Mesendoderm (in vitro differentiated cells): Measurements from ENCODE around the gene SNRNP70.

Experiments
- DNase-seq: peaks from one replicate; pipeline ENCODE4 v3.0.0; 2013
- H2AK5ac ChIP-seq: 2 replicates; pipeline ENCODE4 v1.6.1; 2013; ENCODE audit warnings: low read length, inconsistent platforms
- H2BK120ac ChIP-seq: 2 replicates; pipeline ENCODE4 v1.6.1; 2013; ENCODE audit warnings: low read depth, mild to moderate bottlenecking, low read length, moderate library complexity, mixed read lengths
- H2BK15ac ChIP-seq: replicated peaks from 2 replicates; pipeline ENCODE4 v1.6.1; 2013; ENCODE audit warnings: low read depth, mild to moderate bottlenecking, moderate library complexity
- H2BK5ac ChIP-seq: 2 replicates; pipeline ENCODE4 v1.6.1; 2013; ENCODE audit warnings: low read length, inconsistent platforms
- H3K18ac ChIP-seq: 2 replicates; pipeline ENCODE4 v1.6.1; 2013; ENCODE audit warnings: mild to moderate bottlenecking, low read length, mixed read lengths
- H3K23ac ChIP-seq: one replicate; pipeline ENCODE4 v1.6.1; 2013; ENCODE audit warnings: low read length
- H3K27ac ChIP-seq: 2 replicates; pipeline ENCODE4 v1.5.1; 2013; ENCODE audit warnings: low read depth, mild to moderate bottlenecking, inconsistent platforms, low read length, moderate library complexity
- H3K27me3 ChIP-seq: 2 replicates; pipeline ENCODE4 v1.6.1; 2013; ENCODE audit warnings: low read length, control low read depth, mild to moderate bottlenecking, inconsistent platforms; ENCODE audit not compliant: insufficient read depth, poor library complexity
- H3K36me3 ChIP-seq: 2 replicates; pipeline ENCODE4 v1.6.1; 2013; ENCODE audit warnings: low read length, inconsistent platforms; ENCODE audit not compliant: control insufficient read depth, insufficient read depth
- H3K4ac ChIP-seq: one replicate; pipeline ENCODE4 v1.6.1; 2013; ENCODE audit warnings: low read depth, mild to moderate bottlenecking, low read length, moderate library complexity
- H3K4me1 ChIP-seq: 2 replicates; pipeline ENCODE4 v1.6.1; 2013; ENCODE audit warnings: low read depth, low read length, inconsistent platforms; ENCODE audit not compliant: control insufficient read depth
- H3K4me2 ChIP-seq: 2 replicates; pipeline ENCODE4 v1.6.1; 2013; ENCODE audit warnings: low read length
- H3K4me3 ChIP-seq: 2 replicates; pipeline ENCODE4 v1.5.1; 2013; ENCODE audit warnings: mild to moderate bottlenecking, low read length
- H3K56ac ChIP-seq: one replicate; pipeline ENCODE4 v1.6.1; 2013; ENCODE audit warnings: low read length
- H3K79me1 ChIP-seq: 2 replicates; pipeline ENCODE4 v1.6.1; 2013; ENCODE audit warnings: low read length, inconsistent platforms
- H3K79me2 ChIP-seq: 2 replicates; pipeline ENCODE4 v1.6.1; 2013; ENCODE audit warnings: mild to moderate bottlenecking, low read length; ENCODE audit not compliant: control insufficient read depth, insufficient read depth
- H3K9ac ChIP-seq: 2 replicates; pipeline ENCODE4 v1.6.1; 2013; ENCODE audit warnings: low read length, inconsistent platforms
- H4K5ac ChIP-seq: one replicate; pipeline ENCODE4 v1.6.1; 2013; ENCODE audit warnings: low read length
- H4K8ac ChIP-seq: one replicate; pipeline ENCODE4 v1.6.1; 2013; ENCODE audit warnings: low read depth, mild to moderate bottlenecking, control low read depth, low read length, moderate library complexity
- WGBS: extraction: QIAGEN DNeasy Blood & Tissue Kit; methylation state at CpG from one replicate; pipeline ENCODE4 v1.1.7; 2013; ENCODE audit warnings: low lambda C conversion rate, missing lambda C conversion rate; ENCODE audit not compliant: insufficient coverage; ENCODE audit errors: extremely low coverage; 5-methylcytosine and 5-hydroxymethylcytosine counted together

The SNRNP70 gene

GRCh38 chr19:49150944-49151243, 65.6 kb downstream of the SNRNP70 start:
- H3K18ac ChIP-seq, result peak overlapping the region; percentile 54
- H3K27ac ChIP-seq, result no peak overlapping the region
- no peak overlapping the region for H3K4ac ChIP-seq
- H2BK120ac ChIP-seq, result no peak overlapping the region
- no peaks in the 10 kb centered on the region for H3K79me2 ChIP-seq
- no peaks in the 10 kb centered on the region for H3K27me3 ChIP-seq
- H3K4me3 ChIP-seq, result peak overlapping the region; percentile 38
- H3K79me1 ChIP-seq, result no peaks in the 10 kb centered on the region
- peak overlapping the region; percentile 76 for H3K9ac ChIP-seq
- no peak for DNase-seq
- H2BK15ac ChIP-seq, result no peak overlapping the region
- H3K4me2 ChIP-seq, result peak overlapping the region; percentile 56
- peak overlapping the region; percentile 89 for H3K56ac ChIP-seq
- peaks cover 10% of the 10 kb centered on the region for H3K4me1 ChIP-seq
- WGBS, result no CpG with 5 or more reads among the region's 16 CpGs
- no peak overlapping the region for H3K23ac ChIP-seq
- no peak overlapping the region for H2BK5ac ChIP-seq
- H4K8ac ChIP-seq, result no peak overlapping the region
- H2AK5ac ChIP-seq, result no peak overlapping the region
- no peaks in the 10 kb centered on the region for H3K36me3 ChIP-seq
- H4K5ac ChIP-seq, result no peak overlapping the region

- no peaks in the 10 kb centered on the region for H3K79me2 ChIP-seq
- H3K79me1 ChIP-seq, result no peaks in the 10 kb centered on the region
- no peak overlapping the region for H3K27ac ChIP-seq
- no peak overlapping the region for H2BK120ac ChIP-seq
- peak; percentile 97 for DNase-seq
- H3K27me3 ChIP-seq, result no peaks in the 10 kb centered on the region
- no peak overlapping the region for H3K4me3 ChIP-seq
- no peak overlapping the region for H3K4ac ChIP-seq
- no peak overlapping the region for H4K5ac ChIP-seq
- no peak overlapping the region for H3K23ac ChIP-seq
- no peak overlapping the region for H2BK5ac ChIP-seq
- no peak overlapping the region for H3K18ac ChIP-seq
- no peak overlapping the region for H2AK5ac ChIP-seq
- H3K4me1 ChIP-seq, result peaks cover 13% of the 10 kb centered on the region
- H4K8ac ChIP-seq, result no peak overlapping the region
- no peaks in the 10 kb centered on the region for H3K36me3 ChIP-seq
- H3K4me2 ChIP-seq, result peak overlapping the region; percentile 56
- WGBS, result no CpG with 5 or more reads among the region's 45 CpGs
- H3K56ac ChIP-seq, result no peak overlapping the region
- H3K9ac ChIP-seq, result no peak overlapping the region
- no peak overlapping the region for H2BK15ac ChIP-seq
These were observed 66.2 kb downstream of the SNRNP70 start for GRCh38 chr19:49151267-49152118.

DNA sequence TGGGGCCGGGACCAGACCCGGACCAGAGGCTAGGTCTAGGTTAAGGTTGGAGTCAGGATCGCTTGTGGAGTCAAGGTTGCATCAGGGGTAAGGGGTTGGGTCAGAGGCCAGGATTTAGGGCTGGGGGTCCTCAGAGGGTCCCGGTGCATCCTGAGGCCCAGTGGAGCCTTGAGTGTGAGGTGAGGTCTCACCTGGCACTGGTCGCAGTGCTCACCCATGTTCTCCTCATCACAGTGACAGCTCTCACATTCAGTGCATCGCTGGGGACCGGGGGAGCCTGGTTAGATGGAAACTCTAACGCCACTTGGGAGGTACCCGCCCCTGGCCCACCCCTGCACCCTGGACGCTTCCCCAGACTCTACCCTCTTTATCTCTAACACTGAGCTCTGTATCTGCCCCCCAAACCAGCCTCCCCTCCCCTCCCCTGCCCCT, 66.9 kb downstream of the SNRNP70 start:
- Histone ChIP-seq H3K9ac (no peak overlapping the region), H2BK15ac (no peak overlapping the region), H2BK5ac (no peak overlapping the region), H2AK5ac (no peak overlapping the region), H3K4me3 (no peak overlapping the region), H4K8ac (no peak overlapping the region), H3K4me1 (peaks cover 13% of the 10 kb centered on the region), H3K27me3 (no peaks in the 10 kb centered on the region), H4K5ac (no peak overlapping the region), H3K27ac (no peak overlapping the region), H3K79me2 (no peaks in the 10 kb centered on the region), H3K79me1 (no peaks in the 10 kb centered on the region), H2BK120ac (no peak overlapping the region), H3K18ac (no peak overlapping the region), H3K36me3 (no peaks in the 10 kb centered on the region), H3K4me2 (no peak overlapping the region), H3K56ac (no peak overlapping the region), H3K4ac (no peak overlapping the region), H3K23ac (no peak overlapping the region)
- DNase-seq, result no peak
- WGBS, result no CpG with 5 or more reads among the region's 10 CpGs

- no peak overlapping the region for H4K8ac ChIP-seq
- H3K79me2 ChIP-seq, result no peaks in the 10 kb centered on the region
- H3K23ac ChIP-seq, result no peak overlapping the region
- H2BK15ac ChIP-seq, result no peak overlapping the region
- DNase-seq, result no peak
- H2BK120ac ChIP-seq, result no peak overlapping the region
- H3K4ac ChIP-seq, result no peak overlapping the region
- no CpG with 5 or more reads among the region's 10 CpGs for WGBS
- H2BK5ac ChIP-seq, result no peak overlapping the region
- H3K9ac ChIP-seq, result no peak overlapping the region
- H4K5ac ChIP-seq, result no peak overlapping the region
- H3K27me3 ChIP-seq, result no peaks in the 10 kb centered on the region
- peaks cover 13% of the 10 kb centered on the region for H3K4me1 ChIP-seq
- H3K4me3 ChIP-seq, result no peak overlapping the region
- H3K4me2 ChIP-seq, result no peak overlapping the region
- no peaks in the 10 kb centered on the region for H3K36me3 ChIP-seq
- H3K18ac ChIP-seq, result no peak overlapping the region
- H3K27ac ChIP-seq, result no peak overlapping the region
- H3K79me1 ChIP-seq, result no peaks in the 10 kb centered on the region
- H2AK5ac ChIP-seq, result no peak overlapping the region
- no peak overlapping the region for H3K56ac ChIP-seq
These were observed 68.0 kb downstream of the SNRNP70 start for GRCh38 chr19:49153167-49153809.

GRCh38 chr19:49154279-49154678, 69.0 kb downstream of the SNRNP70 start:
- H2AK5ac ChIP-seq, result no peak overlapping the region
- no peak overlapping the region for H2BK15ac ChIP-seq
- no peak overlapping the region for H3K4me2 ChIP-seq
- no peak overlapping the region for H3K18ac ChIP-seq
- DNase-seq, result no peak
- no peak overlapping the region for H3K23ac ChIP-seq
- WGBS, result no CpG with 5 or more reads among the region's 6 CpGs
- no peak overlapping the region for H3K4me3 ChIP-seq
- H4K8ac ChIP-seq, result no peak overlapping the region
- no peak overlapping the region for H3K9ac ChIP-seq
- no peaks in the 10 kb centered on the region for H3K79me2 ChIP-seq
- H3K36me3 ChIP-seq, result no peaks in the 10 kb centered on the region
- no peak overlapping the region for H3K56ac ChIP-seq
- peaks cover 10% of the 10 kb centered on the region for H3K4me1 ChIP-seq
- no peaks in the 10 kb centered on the region for H3K79me1 ChIP-seq
- H3K27ac ChIP-seq, result no peak overlapping the region
- H4K5ac ChIP-seq, result no peak overlapping the region
- H2BK120ac ChIP-seq, result no peak overlapping the region
- no peaks in the 10 kb centered on the region for H3K27me3 ChIP-seq
- no peak overlapping the region for H3K4ac ChIP-seq
- H2BK5ac ChIP-seq, result no peak overlapping the region
